Body of pancreas (tissue), 4 donors: ENCODE data around the gene ABCD1. TPM values are rescaled to one million over a fixed set of nuclear protein-coding genes. Genes with fewer than 3 reads are reported as not detected.
"Not testable (repeated sequence)": the region's sequence is repeated elsewhere in the genome, so short reads cannot be mapped to it uniquely, and the experiment has no call there.

Experiments
- ATAC-seq: fragments of 150-250 bp; one replicate; pipeline ENCODE4 v1.9.1; 2016
- DNase-seq, 4 donors: peaks; one replicate each; pipeline ENCODE4 v3.0.0-alpha.2; 2019
- H3K27ac ChIP-seq, 4 donors: fragments of 200-600 bp; sonication (generic); 1 replicate in 3 of 4; 2 replicates in 1 of 4; pipeline versions ENCODE4 v1.5.1 to v1.6.1; 2016 to 2019; ENCODE audit warnings: mild to moderate bottlenecking in 1 of 4, mixed read lengths in 1 of 4, moderate library complexity in 1 of 4
- H3K27me3 ChIP-seq, 2 donors: fragments of 200-600 bp; sonication (generic); one replicate each; pipeline ENCODE4 v1.6.0; 2016; ENCODE audit warnings: mild to moderate bottlenecking in 1 of 2
- H3K36me3 ChIP-seq, 2 donors: fragments of 200-600 bp; sonication (generic); replicated peaks in 1 of 2; 2 replicates each; pipeline ENCODE4 v1.5.1; 2016; ENCODE audit warnings: low read depth in 2 of 2; ENCODE audit not compliant: insufficient read depth in 1 of 2
- H3K4me1 ChIP-seq: fragments of 200-600 bp; sonication (generic); one replicate; pipeline ENCODE4 v1.6.0; 2016
- H3K4me3 ChIP-seq, 2 donors: fragments of 200-600 bp; sonication (generic); 1 replicate in 1 of 2; 2 replicates in 1 of 2; pipeline ENCODE4 v1.5.1; 2016 to 2019
- H3K9me3 ChIP-seq, 3 donors: fragments of 200-600 bp; sonication (generic); 1 replicate in 2 of 3; 2 replicates in 1 of 3; pipeline ENCODE4 v1.5.1; 2016
- CTCF ChIP-seq, 7 experiments: fragments of 450-650 bp in 4 of 7; fragments of 200-600 bp in 3 of 7; sonication (generic) in 3 of 7; IDR thresholded peaks; one replicate each; pipeline ENCODE4 v1.5.1; 2016 to 2019; ENCODE audit warnings: antibody characterized with exemption in 7 of 7
- POLR2A ChIP-seq, 3 donors: fragments of 450-650 bp; IDR thresholded peaks; one replicate each; pipeline ENCODE4 v1.6.1; 2016; ENCODE audit warnings: antibody characterized with exemption in 3 of 3, mild to moderate bottlenecking in 2 of 3
- WGBS, 2 donors: methylation state at CpG; one replicate each; pipeline ENCODE4 v1.1.5; 2017; 5-methylcytosine and 5-hydroxymethylcytosine counted together
- intact Hi-C: fragments of 100-400 bp; cut with DNase I; formaldehyde crosslinking; loops from one replicate; pipeline ENCODE4 v1.15.1; 2023
- total RNA-seq, 2 donors: library from RNA; depleted of rRNA; stranded (reverse); fragments of >200 nt; gene quantifications; one replicate each; pipeline ENCODE4 v1.1.0, GENCODE V29; 2016

The ABCD1 gene
- total RNA-seq, 2 donors from 2014 or later = 11.2 to 31.6 TPM

- Histone ChIP-seq H3K4me3 (no peak overlapping the region), H3K36me3 (no peaks in the 10 kb centered on the region), H3K27ac (no peak overlapping the region), H3K27me3 (no peaks in the 10 kb centered on the region), H3K9me3 (no peaks in the 10 kb centered on the region), H3K4me1 (no peaks in the 10 kb centered on the region)
- no peak for TF ChIP-seq CTCF (IDR thresholded peaks at IDR 0.05)
- no peak for TF ChIP-seq POLR2A (IDR thresholded peaks at IDR 0.05)
- ATAC-seq (no peak), DNase-seq (no peak)
- WGBS, 2 donors = 60 to 90% methylated on average over 1 to 14 of the region's 15 CpGs
- intact Hi-C loops = no loop called here
Observed at GRCh38 chrX:153696100-153696499, 28.6 kb upstream of the ABCD1 start.

- ATAC-seq, H3K4me1 ChIP-seq, DNase-seq, H3K36me3 ChIP-seq, H3K9me3 ChIP-seq, H3K27ac ChIP-seq, H3K27me3 ChIP-seq, H3K4me3 ChIP-seq, intact Hi-C loops: not testable (repeated sequence)
- WGBS, 2 donors = 84 to 87% methylated on average over 8 of the region's 10 CpGs
Observed at GRCh38 chrX:153696538-153696937, 28.1 kb upstream of the ABCD1 start.

DNA sequence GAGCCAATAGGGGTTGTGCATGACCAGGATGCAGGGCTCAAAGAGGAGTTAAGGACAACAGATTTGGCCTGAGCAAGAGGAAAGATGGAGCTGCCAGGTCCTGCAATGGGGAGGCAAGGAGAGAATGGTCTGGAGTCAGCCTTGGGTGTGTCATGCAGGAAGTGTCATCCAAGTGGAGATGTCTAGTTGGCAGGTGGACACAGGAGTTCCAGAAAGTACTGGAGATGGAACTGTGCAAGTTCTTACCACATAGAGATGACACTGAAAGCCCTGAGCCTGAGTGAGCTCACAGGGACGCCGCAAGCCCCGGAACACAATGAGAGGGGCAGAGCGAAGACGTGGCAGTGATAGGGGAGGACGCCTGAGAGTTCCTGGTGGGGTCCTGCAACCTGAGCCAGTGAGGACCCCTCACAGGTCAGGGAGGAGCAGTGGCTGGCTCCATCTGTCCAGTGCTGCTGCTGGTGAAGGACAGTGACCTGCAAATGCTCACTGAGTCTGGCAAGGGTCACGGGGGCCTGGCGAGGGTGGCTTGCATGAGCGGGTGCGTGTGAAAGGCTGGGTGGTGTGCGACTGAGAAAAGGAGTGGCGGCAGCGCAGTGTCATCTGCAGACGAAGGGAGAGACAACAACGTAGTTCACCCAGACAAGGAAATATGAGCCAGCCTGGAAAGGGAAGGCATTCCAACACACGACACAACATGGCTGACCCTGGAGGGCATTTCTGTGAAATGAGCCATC is 27.5 kb upstream of the ABCD1 start:
- H3K27ac ChIP-seq, H3K4me1 ChIP-seq, intact Hi-C loops, ATAC-seq, H3K9me3 ChIP-seq, DNase-seq, H3K4me3 ChIP-seq, H3K36me3 ChIP-seq, H3K27me3 ChIP-seq: not testable (repeated sequence)
- 95 to 96% methylated on average over 10 to 14 of the region's 16 CpGs for WGBS, 2 donors

DNA sequence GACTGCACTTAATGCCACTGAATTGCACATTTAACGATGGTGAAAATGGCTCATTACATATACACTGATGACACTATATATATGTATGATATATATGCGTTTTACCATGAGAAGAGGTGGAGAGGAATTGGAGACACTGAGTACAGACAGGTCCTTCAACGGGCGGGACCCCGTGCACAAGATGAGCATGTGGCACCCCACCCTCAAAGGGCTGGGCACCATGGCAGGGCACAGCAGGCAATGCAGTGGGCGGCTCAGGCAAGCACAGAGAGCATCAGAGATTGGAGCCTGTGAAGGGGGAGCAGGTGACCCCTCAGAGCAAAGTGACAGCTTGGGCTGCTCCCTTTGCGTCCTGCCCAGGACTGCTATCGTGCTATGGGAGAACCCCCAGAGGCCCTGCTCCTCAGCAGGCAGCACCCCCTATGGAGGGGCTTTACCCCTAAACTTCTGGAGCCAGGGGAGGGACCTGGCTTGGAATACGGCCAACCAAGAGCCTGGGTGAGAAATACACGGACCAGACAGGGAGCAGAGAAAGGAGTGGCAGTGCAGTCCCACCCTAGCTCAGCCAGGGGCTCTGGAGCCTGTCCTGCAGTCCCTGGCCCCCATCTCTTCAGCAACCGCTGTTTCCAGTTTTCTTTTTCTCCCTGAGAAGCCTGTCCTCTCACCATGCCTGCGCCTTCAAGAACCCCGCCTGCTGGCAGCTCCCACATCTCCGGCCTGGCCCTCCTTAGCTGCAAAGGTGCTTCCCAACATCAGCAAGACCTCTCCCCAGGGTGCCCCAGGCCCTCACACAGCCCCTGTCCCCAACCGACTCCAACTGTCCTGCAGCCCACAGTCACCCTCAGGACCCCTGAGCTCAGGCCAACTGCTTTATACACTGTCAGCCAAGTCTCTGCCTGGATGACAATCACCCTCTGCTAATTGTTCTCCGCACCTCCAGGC is 26.5 kb upstream of the ABCD1 start:
- DNase-seq (no peak), ATAC-seq (no peak)
- no peaks in the 10 kb centered on the region for H3K36me3 ChIP-seq
- intact Hi-C loops = no loop called here
- 95 to 96% methylated on average over 5 to 9 of the region's 16 CpGs for WGBS, 2 donors
- peaks cover 6% of the 10 kb centered on the region for H3K4me1 ChIP-seq
- no peak for TF ChIP-seq CTCF (IDR thresholded peaks at IDR 0.05)
- H3K9me3 ChIP-seq = no peaks in the 10 kb centered on the region
- H3K4me3 ChIP-seq = no peak overlapping the region
- no peaks in the 10 kb centered on the region for H3K27me3 ChIP-seq
- H3K27ac ChIP-seq = no peak overlapping the region

DNA sequence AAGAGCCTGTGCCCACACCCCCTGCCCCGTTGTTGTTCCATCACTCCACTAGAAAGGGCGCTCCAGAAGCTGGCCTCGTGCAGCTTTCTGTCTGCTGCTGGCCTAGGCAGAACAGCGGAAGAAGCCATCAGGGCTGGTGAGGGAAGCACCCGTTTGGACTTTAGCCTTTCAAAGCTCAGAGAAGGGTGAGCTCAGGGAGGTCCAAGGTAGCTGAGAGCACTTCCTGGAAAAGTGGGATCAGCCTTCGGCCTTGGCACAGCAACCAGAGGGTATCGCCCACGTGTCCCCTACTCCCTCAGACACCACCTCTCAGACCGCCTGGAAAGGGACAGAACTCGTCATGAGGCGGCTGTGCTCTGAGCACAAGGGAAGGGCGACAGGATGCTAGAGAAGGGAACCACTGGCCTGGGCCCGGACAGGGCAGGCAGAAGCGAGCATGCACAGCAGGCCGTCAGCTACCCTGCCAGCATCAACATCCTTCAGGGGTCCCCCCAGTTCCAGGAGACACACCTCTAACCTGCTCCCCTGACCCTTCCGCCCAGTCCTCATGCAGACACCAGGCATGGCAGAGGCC is 25.4 kb upstream of the ABCD1 start:
- WGBS, 2 donors = 75 to 100% methylated on average over 1 to 7 of the region's 16 CpGs
- ATAC-seq, H3K4me1 ChIP-seq, H3K4me3 ChIP-seq, H3K36me3 ChIP-seq, DNase-seq, H3K9me3 ChIP-seq, intact Hi-C loops, H3K27me3 ChIP-seq: not testable (repeated sequence)
- peak overlapping the region in 2 of 4 donors; percentile 21 to 47 for H3K27ac ChIP-seq

GRCh38 chrX:153699784-153700371 is 24.8 kb upstream of the ABCD1 start:
- H3K27me3 ChIP-seq, H3K9me3 ChIP-seq, H3K4me1 ChIP-seq, H3K36me3 ChIP-seq, intact Hi-C loops, H3K4me3 ChIP-seq: not testable (repeated sequence)
- 50% methylated on average over 14 of the region's 18 CpGs; no CpG with 5 or more reads in 1 of the 2 donors for WGBS, 2 donors
- ATAC-seq (peak; percentile 34), DNase-seq (peak in 3 of 4 donors; percentile 28 to 48 (median 48))
- peak overlapping the region in 2 of 4 donors; percentile 21 to 47 for H3K27ac ChIP-seq
